ENCODE data around the gene PIM3.

GRCh38 chr22:49961005-49961600, 531 bp downstream of the PIM3 start:
- TF ChIP-seq, protein P1, sequence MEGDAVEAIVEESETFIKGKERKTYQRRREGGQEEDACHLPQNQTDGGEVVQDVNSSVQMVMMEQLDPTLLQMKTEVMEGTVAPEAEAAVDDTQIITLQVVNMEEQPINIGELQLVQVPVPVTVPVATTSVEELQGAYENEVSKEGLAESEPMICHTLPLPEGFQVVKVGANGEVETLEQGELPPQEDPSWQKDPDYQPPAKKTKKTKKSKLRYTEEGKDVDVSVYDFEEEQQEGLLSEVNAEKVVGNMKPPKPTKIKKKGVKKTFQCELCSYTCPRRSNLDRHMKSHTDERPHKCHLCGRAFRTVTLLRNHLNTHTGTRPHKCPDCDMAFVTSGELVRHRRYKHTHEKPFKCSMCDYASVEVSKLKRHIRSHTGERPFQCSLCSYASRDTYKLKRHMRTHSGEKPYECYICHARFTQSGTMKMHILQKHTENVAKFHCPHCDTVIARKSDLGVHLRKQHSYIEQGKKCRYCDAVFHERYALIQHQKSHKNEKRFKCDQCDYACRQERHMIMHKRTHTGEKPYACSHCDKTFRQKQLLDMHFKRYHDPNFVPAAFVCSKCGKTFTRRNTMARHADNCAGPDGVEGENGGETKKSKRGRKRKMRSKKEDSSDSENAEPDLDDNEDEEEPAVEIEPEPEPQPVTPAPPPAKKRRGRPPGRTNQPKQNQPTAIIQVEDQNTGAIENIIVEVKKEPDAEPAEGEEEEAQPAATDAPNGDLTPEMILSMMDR (IDR thresholded peaks at IDR 0.05): no peak
- no peak for TF ChIP-seq POLR2A (IDR thresholded peaks at IDR 0.05)
